Activated B cell treated with CpG ODN at 0.5 μM for 24 hours (primary cell): ENCODE measurements around the gene LRRC27. TPM values are rescaled to one million over a fixed set of nuclear protein-coding genes. Genes with fewer than 3 reads are reported as not detected.
A peak's percentile ranks its signal among the peaks of the same experiment; 100 is the strongest.
"Not testable (repeated sequence)": the region's sequence is repeated elsewhere in the genome, so short reads cannot be mapped to it uniquely, and the experiment has no call there.

Source experiments
- ATAC-seq: fragments of 200-7000 bp; cut with Tn5 transposase; one replicate; pipeline ENCODE4 v1.10.0; 2021; ENCODE audit warnings: low read depth, mild to moderate bottlenecking, moderate library complexity
- CTCF ChIA-PET: fragments of 350-600 bp; sonication (Branson Sonifier 250); formaldehyde crosslinking; loops from one replicate; lab custom pipeline; 2021; ENCODE audit warnings: antibody characterized with exemption; lab: Charles Lee
- POLR2A ChIA-PET: fragments of 350-600 bp; sonication (Branson Sonifier 250); formaldehyde crosslinking; loops from one replicate; lab custom pipeline; 2021; ENCODE audit warnings: antibody characterized with exemption; lab: Charles Lee
- DNase-seq: peaks from one replicate; pipeline ENCODE4 v3.0.0; 2022
- H3K27ac Mint-ChIP-seq: one replicate; pipeline ENCODE4 v1.8.0; 2020; ENCODE audit warnings: mixed read lengths
- H3K27me3 Mint-ChIP-seq: one replicate; pipeline ENCODE4 v1.8.0; 2021; ENCODE audit warnings: mixed read lengths
- H3K36me3 Mint-ChIP-seq: one replicate; pipeline ENCODE4 v1.8.0; 2021; ENCODE audit warnings: low read depth, mixed read lengths
- H3K4me1 Mint-ChIP-seq: one replicate; pipeline ENCODE4 v1.8.0; 2021; ENCODE audit warnings: mixed read lengths
- H3K4me3 Mint-ChIP-seq: one replicate; pipeline ENCODE4 v1.8.0; 2020; ENCODE audit warnings: mild to moderate bottlenecking, mixed read lengths
- H3K9me3 Mint-ChIP-seq: one replicate; pipeline ENCODE4 v1.8.0; 2020; ENCODE audit warnings: mixed read lengths
- CTCF ChIP-seq: fragments of 200-600 bp; IDR thresholded peaks from one replicate; pipeline ENCODE4 v1.8.0; 2022; ENCODE audit warnings: antibody characterized with exemption, mild to moderate bottlenecking
- intact Hi-C: fragments of 100-400 bp; cut with micrococcal nuclease; formaldehyde crosslinking; loops from one replicate; pipeline ENCODE4 v1.15.1; 2024
- total RNA-seq: library from RNA; stranded (reverse); gene quantifications from 2 replicates; pipeline ENCODE4 v1.2.3, GENCODE V29; 2022

The LRRC27 gene
- total RNA-seq, 1 donor from 2014 or later = 15.2 TPM

GRCh38 chr10:132350946-132351345 is 19.0 kb downstream of the LRRC27 start:
- peaks cover 20% of the 10 kb centered on the region for H3K36me3 Mint-ChIP-seq
- DNase-seq = no peak
- H3K27me3 Mint-ChIP-seq = no peaks in the 10 kb centered on the region
- CTCF ChIA-PET = interaction anchor here (1.1 to 1.5 kb wide), 2 partner anchors 116 to 127 kb away, joined by 4 to 5 read pairs; no protein-coding TSS in a partner anchor
- ATAC-seq = no peak
- H3K4me1 Mint-ChIP-seq = peaks cover 13% of the 10 kb centered on the region
- TF ChIP-seq CTCF = no peak
- no peak overlapping the region for H3K4me3 Mint-ChIP-seq
- H3K27ac Mint-ChIP-seq = no peak overlapping the region
- intact Hi-C loops = no loop called here
- POLR2A ChIA-PET = no interaction called here
- no peaks in the 10 kb centered on the region for H3K9me3 Mint-ChIP-seq

DNA sequence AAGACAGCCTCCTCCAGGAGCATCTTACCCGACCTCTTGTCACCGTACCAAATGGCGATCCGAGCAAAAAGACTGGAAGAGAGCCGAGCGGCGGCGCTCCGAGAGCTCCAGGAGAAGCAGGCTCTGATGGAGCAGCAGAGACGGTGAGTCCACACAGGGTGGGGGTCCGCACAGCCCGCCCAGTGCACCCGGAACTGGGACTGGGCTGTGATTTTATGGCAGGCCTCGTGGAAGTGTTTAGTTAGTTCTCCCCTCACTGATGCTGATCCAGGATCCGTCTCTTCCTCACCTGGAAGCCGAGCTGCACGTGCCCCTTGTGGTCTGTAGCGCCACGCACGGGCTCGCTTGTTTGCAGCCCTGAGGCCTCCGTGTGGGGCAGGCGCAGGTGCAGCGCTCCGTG is 19.6 kb downstream of the LRRC27 start:
- ATAC-seq (no peak), DNase-seq (no peak)
- TF ChIP-seq CTCF = no peak
- Mint-ChIP-seq H3K4me1 (peaks cover 13% of the 10 kb centered on the region), H3K27ac (no peak overlapping the region), H3K27me3 (no peaks in the 10 kb centered on the region), H3K36me3 (peaks cover 20% of the 10 kb centered on the region), H3K4me3 (no peak overlapping the region), H3K9me3 (no peaks in the 10 kb centered on the region)
- intact Hi-C loops = loop anchor here (1.0 to 2.0 kb wide), 5 partner anchors 19 to 466 kb away; partner anchors contain the start of gene LRRC27
- ChIA-PET CTCF (interaction anchor here (1.1 to 1.5 kb wide), 2 partner anchors 117 to 128 kb away, joined by 4 to 5 read pairs; no protein-coding TSS in a partner anchor), POLR2A (no interaction called here)

DNA sequence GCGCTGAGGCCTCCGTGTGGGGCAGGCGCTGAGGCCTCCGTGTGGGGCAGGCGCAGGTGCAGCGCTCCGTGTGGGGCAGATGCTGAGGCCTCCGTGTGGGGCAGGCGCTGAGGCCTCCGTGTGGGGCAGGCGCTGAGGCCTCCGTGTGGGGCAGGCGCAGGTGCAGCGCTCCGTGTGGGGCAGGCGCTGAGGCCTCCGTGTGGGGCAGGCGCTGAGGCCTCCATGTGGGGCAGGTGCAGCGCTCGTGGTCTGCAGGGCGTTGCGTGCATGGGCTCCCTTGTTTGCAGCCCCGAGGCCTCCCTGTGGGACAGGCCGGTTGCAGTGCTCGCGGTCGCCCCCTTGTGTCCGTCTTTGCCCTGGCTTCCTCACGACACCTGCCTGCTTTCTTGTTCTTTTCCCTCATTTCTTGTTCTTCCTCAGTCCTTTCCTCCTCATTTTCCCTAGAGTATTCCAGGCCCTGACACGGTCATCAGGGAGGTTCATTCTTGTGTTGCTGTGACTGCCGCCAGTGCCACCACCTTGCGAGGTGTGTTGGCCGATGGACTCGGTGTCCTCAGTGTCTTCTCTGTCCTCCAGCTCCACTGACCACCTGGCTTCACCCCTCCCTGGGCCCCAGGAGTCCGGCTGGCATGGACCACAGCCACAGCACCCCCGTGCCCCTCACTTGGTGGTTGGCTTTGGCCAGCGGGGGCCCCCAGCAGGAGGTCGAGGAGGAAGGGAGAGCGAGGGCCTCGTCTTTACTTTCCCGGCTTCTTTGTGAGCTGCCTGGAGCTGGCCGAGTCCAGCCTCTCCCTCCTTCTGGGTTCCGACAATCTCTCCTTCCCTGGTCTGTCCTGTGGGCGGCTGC is 20.7 kb downstream of the LRRC27 start:
- H3K9me3 Mint-ChIP-seq, POLR2A ChIA-PET, H3K4me3 Mint-ChIP-seq, H3K4me1 Mint-ChIP-seq, H3K27me3 Mint-ChIP-seq, H3K27ac Mint-ChIP-seq: not testable (repeated sequence)
- H3K36me3 Mint-ChIP-seq = peaks cover 14% of the 10 kb centered on the region
- peak; percentile 43 for TF ChIP-seq CTCF
- CTCF ChIA-PET = interaction anchor here (1.4 kb wide), 1 partner anchor 129 kb away, joined by 6 read pairs; no protein-coding TSS in a partner anchor
- intact Hi-C loops = loop anchor here (1.0 to 2.0 kb wide), 5 partner anchors 20 to 467 kb away; partner anchors contain the start of gene LRRC27
- peak; percentile 68 for DNase-seq
- ATAC-seq = peak; percentile 74

GRCh38 chr10:132353456-132354355 is 21.7 kb downstream of the LRRC27 start:
- ChIA-PET CTCF (interaction anchor here (1.4 kb wide), 1 partner anchor 130 kb away, joined by 6 read pairs; no protein-coding TSS in a partner anchor), POLR2A (no interaction called here)
- H3K4me1 Mint-ChIP-seq = peaks cover 7% of the 10 kb centered on the region
- H3K9me3 Mint-ChIP-seq = no peaks in the 10 kb centered on the region
- no peak overlapping the region for H3K27ac Mint-ChIP-seq
- DNase-seq (no peak), ATAC-seq (no peak)
- TF ChIP-seq CTCF = no peak
- H3K36me3 Mint-ChIP-seq = peaks cover 5% of the 10 kb centered on the region
- intact Hi-C loops = loop anchor here (2.0 kb wide), 1 partner anchor 21 kb away; the partner anchor contains the start of gene LRRC27
- H3K27me3 Mint-ChIP-seq = no peaks in the 10 kb centered on the region
- H3K4me3 Mint-ChIP-seq = no peak overlapping the region
